C4-2B (cell line): ENCODE data around the gene HS6ST3.

Experiments used
- H3K27ac ChIP-seq: fragments of 450-650 bp; 2 replicates; pipeline ENCODE4 v1.5.1; 2017
- ZFX ChIP-seq: fragments of 450-650 bp; IDR thresholded peaks from 2 replicates; pipeline ENCODE4 v1.6.1; 2017
- TF ChIP-seq, protein P1 (sequence below): fragments of 450-650 bp; conservative IDR thresholded peaks from 2 replicates; pipeline ENCODE4 v1.5.1; 2017; ENCODE audit warnings: mild to moderate bottlenecking

Gene HS6ST3

DNA sequence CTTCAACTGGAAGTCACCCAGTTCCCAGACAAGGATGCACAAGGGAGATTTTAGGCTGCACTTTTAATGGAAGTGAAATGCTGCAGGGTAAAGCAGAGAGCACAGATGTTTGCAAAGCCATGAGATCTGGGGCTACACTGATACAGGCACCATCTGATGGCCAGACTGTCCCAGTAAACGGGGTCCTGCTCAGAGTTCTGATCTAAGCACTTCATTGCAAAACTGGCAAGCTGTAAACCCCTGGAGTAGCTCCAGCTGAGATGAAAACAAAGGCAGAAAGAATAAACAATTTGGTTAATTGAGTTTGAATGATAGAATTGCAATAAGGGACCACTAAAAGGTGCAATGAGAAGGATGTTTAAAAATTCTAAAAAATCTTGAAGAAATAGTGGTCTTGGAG is 707.2 kb downstream of the HS6ST3 start:
- no peak overlapping the region for H3K27ac ChIP-seq
- TF ChIP-seq, protein P1, sequence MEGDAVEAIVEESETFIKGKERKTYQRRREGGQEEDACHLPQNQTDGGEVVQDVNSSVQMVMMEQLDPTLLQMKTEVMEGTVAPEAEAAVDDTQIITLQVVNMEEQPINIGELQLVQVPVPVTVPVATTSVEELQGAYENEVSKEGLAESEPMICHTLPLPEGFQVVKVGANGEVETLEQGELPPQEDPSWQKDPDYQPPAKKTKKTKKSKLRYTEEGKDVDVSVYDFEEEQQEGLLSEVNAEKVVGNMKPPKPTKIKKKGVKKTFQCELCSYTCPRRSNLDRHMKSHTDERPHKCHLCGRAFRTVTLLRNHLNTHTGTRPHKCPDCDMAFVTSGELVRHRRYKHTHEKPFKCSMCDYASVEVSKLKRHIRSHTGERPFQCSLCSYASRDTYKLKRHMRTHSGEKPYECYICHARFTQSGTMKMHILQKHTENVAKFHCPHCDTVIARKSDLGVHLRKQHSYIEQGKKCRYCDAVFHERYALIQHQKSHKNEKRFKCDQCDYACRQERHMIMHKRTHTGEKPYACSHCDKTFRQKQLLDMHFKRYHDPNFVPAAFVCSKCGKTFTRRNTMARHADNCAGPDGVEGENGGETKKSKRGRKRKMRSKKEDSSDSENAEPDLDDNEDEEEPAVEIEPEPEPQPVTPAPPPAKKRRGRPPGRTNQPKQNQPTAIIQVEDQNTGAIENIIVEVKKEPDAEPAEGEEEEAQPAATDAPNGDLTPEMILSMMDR, result no peak
- no peak for TF ChIP-seq ZFX

DNA sequence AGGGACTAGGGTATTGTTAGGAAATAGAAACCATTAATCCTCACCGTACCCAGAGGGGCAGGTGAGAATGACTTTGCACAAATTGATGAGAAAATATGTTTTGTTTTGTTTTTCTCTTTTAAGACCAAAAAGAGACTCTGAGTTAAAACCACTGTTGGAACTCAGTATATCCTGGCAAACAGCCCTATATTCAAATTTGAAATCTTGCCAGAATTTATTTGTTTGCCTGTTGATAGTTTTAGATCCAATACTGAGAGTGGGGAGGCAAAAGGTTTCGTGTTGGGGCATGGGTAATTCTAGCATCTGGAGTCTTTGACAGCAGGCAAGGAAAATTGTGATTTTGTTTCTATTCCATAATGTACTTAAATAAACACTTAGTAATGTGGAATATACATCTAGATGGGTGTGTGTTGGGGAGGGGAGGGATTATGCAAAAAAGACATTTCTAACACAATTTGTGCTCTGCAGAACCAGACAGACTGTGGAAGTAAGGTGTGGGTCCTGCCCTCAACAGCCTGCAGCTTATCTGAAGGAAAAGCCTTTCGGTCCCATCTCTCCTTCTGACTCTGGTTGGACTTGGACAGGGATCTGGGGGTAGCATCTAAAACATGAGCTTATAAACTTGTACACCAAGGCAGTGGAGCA is 713.7 kb downstream of the HS6ST3 start:
- no peak for TF ChIP-seq ZFX
- TF ChIP-seq, protein P1, result no peak
- H3K27ac ChIP-seq, result no peak overlapping the region

DNA sequence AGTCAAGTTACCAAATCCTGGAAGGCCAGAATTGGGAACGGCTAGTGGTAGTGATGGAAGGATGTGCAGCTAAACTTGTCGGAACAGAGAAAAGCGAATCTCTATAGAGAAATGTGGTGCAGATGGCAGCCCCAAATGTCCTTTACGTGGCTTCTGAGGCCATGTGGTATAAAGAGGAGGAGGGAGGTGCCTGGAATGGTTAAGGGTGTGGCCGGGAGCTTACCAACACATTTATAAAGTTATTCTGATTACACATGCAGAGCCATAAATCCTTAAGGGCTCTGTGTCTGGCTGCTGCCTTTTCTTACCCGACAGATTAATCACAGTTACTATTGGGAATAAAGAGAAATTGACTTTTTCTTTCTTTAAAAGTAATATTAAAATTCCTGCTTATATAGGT is 714.3 kb downstream of the HS6ST3 start:
- H3K27ac ChIP-seq, result no peak overlapping the region
- no peak for TF ChIP-seq ZFX
- TF ChIP-seq, protein P1, result no peak

DNA sequence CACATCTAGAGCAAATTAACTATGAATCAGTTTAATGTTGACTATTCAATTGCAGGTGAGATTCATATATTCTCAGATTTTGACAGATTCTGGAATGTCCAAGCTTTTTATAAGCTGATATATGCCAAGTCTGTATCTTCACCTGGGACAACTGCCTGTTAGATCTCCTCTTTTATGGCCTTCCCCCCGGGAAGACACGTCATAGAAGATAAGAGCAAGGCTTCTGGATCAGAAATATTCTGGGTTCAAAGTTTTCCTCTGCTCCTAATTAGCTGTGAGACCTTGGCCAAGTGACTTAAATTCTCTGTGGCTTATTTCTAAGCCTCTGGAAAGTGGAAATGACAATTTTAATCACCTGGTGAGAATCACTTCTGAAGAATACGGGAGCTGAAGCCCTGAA is 716.8 kb downstream of the HS6ST3 start:
- no peak for TF ChIP-seq ZFX
- TF ChIP-seq, protein P1, result no peak
- H3K27ac ChIP-seq, result no peak overlapping the region

DNA sequence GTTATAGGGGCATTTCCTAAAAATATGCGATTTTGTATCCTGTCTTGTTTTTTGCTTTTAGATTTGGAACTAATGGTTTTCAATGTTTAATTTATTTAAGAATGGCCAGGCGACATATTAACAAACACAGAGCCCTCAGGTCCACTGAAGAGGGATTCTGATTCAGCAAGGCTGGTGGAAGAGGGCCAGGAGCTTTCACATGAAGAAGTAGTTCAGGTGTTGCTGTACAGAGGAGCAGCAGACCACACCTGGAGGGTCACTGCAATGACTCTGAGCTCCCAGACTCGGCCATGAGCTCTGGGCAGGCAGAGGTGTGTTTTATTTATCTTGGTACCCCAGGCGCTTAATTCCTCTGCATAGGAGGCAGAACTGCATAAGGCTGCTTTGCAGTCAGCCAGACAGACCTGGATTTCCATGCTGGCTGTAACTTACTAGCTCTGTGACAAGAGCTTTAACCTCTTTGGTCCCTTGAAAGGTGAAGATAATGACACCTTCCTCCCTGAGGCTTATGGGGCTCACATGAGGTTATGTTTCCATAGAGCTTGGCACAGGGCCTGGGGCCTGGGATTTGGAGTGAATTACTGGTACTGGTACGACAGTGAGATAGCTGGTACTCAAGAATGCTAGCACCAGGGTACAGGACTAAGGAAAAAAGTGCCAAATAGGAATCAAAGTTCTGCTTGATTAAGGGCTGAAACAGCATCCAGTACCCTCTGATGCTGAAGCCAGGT is 719.6 kb downstream of the HS6ST3 start:
- no peak overlapping the region for H3K27ac ChIP-seq
- TF ChIP-seq, protein P1, result no peak
- no peak for TF ChIP-seq ZFX

DNA sequence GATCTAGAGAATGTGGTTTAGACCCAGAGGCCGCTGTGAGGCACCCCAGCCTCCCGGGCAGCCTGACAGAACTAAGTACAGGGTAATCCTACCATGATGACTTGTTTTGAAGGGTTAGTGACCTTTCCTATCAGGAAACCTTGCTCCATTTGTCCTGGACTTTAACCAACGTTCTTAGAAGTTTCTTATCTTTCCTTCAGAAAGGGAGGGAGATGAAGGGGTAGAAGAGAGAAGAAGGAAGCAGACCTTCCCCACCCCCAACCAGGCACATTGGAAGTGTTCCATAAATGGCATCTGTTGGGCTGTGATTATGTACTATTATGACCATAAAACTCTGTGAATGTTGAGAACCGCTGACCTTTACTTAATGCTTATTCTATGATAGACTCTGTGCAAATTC is 720.2 kb downstream of the HS6ST3 start:
- no peak for TF ChIP-seq ZFX
- TF ChIP-seq, protein P1, result no peak
- H3K27ac ChIP-seq, result no peak overlapping the region

DNA sequence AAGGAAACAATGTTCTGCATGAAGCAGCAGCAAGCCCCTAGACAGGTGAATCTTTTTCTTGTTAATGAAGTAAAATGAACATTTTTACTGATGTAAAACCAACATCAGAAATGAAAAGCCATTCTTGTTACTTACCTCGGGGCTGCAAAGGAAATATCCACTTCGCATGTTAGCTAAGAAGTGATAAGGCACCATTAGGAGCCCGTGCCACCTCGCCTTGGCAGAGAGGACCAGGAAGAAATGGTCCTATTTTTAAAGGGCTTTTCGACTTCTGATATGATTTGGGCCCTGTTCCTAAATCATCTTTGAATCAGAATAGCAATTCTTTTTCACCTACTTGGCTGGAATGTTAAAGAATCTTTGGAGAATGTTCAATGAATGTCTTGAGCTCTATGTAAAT is 721.1 kb downstream of the HS6ST3 start:
- TF ChIP-seq, protein P1, result no peak
- TF ChIP-seq ZFX, result no peak

More for the DNA sequence above, 721.1 kb downstream of the HS6ST3 start:
- no peak overlapping the region for H3K27ac ChIP-seq
